HG02943 (cell line): ENCODE results near the gene PARD6G.

ENCODE experiments used
- ATAC-seq: cut with Tn5 transposase; IDR thresholded peaks from one replicate; pipeline ENCODE4 v1.9.1; 2021; ENCODE audit warnings: mild to moderate bottlenecking, low read depth, moderate library complexity; ENCODE audit not compliant: unreplicated experiment

The PARD6G gene

GRCh38 chr18:80192653-80193385 is 54.5 kb downstream of the PARD6G start:
- no peak for ATAC-seq

- no peak for ATAC-seq
These were observed 55.2 kb downstream of the PARD6G start for GRCh38 chr18:80191907-80192652.

DNA sequence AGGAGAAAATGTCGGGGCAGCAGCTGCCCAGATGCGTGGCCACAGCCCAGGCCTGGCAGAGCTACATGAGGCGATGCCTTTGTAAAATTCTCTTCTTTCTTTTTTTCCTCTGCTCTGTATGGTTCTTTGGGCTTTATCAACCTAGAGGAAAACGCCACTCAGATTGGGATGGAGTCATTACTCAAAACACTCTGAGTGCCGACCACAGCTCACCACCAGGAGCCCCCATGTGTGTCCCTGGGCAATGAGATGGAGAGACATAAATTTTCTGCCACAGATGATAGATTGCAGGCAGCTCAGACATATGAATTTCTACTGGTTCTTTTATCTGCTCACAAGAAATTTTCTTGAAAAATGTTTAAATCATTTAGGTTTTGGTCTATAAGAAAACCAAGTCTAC is 56.0 kb downstream of the PARD6G start:
- no peak for ATAC-seq

DNA sequence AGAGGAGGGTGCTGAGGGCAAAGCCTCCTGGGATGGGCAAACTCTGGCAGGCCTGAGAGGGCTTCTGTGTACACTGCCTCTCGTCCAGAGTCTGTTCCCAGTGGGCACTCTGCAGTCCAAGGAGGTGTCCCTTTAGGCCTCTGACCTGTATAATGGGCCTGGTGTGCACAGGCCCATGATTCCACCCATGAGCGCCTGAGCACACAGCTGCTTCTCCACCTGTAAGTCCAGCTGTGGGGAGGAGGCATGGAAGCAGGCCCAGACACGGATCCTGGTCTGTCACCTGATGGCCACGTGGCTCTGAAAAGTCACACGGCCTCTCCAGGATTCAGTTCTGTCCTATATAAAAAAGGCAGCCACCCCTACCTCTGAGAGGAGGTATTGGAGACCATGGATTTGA is 57.0 kb downstream of the PARD6G start:
- ATAC-seq, result no peak

DNA sequence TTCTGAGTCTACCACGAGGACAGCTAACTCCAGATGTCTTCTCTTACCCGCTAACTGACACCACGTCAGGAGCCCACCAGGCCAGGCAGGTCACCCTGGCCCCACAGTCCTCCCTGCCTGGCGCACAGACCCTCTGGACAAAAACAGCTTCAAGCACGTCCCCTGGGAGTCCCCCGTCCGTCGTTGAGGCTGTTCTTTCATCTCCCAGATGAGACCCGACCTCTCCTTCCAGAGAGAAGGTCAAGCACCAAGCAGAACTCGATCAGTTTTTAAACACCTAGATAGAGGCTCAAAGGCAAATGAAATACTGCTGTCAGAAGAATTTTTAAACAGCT is 57.8 kb downstream of the PARD6G start:
- no peak for ATAC-seq

- ATAC-seq, result no peak
These were observed 58.4 kb downstream of the PARD6G start for GRCh38 chr18:80188643-80189530.

GRCh38 chr18:80187956-80188642 is 59.2 kb downstream of the PARD6G start:
- no peak for ATAC-seq

DNA sequence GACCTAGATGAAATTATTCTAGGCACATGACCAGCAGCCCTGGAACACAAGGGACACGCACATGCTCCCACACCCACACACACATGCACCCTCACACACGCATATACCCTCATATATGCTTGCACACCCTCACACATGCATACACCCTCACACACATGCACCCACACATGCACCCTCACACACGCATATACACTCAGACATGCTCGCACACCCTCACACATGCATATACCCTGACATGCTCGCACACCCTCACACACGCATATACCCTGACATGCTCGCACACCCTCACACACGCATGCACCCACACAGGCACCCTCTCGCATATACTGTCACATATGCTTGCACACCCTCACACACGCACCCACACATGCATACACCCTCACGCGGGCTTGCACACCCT is 61.8 kb downstream of the PARD6G start:
- ATAC-seq, result no peak

GRCh38 chr18:80184243-80184772 is 63.0 kb downstream of the PARD6G start:
- no peak for ATAC-seq

- no peak for ATAC-seq
These were observed 63.9 kb downstream of the PARD6G start for GRCh38 chr18:80183273-80184050.

- no peak for ATAC-seq
These were observed 64.5 kb downstream of the PARD6G start for GRCh38 chr18:80182855-80183254.

GRCh38 chr18:80181642-80182461 is 65.5 kb downstream of the PARD6G start:
- ATAC-seq, result no peak

GRCh38 chr18:80180778-80181564 is 66.3 kb downstream of the PARD6G start:
- ATAC-seq, result no peak

DNA sequence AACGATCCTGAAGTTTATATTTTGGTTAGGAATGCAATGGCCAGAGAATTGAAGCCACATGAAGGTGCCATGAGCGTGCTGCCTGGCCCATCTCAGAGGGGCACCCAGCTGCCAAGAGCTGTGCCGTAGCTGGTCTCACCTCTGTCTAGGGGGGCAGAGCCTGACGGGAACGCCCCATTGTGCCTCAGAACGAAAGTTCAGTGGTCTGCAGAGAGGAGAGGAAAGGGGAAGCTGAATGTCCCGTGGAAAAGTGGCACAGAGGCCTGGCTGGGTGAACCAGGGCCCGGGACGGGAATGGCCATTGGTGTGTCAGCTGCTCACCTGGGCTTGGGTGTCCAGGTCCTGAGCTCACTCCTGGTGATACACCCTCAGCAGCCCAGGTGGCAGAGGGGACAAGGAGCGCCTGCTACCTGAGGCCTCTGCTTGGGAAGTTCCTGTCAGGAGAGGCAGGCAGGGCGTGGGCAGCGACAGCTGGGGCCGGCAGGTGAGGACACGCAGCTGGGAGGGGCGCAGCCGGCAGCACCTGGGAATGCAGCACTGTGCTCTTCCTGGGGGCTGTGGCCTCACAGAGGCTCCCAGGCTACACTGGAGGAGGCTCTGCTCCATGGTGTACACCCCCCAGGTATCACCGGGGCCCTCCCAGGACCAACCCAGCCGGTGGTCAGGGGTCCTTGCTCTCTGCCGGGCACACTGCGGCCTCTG is 67.3 kb downstream of the PARD6G start:
- no peak for ATAC-seq

GRCh38 chr18:80178935-80179818 is 68.1 kb downstream of the PARD6G start:
- no peak for ATAC-seq

- ATAC-seq, result no peak
These were observed 70.2 kb downstream of the PARD6G start for GRCh38 chr18:80177128-80177527.
